22Rv1 (cell line): ENCODE measurements around the gene MMP26.

Experiments used
- CTCF ChIP-seq: fragments of 450-650 bp; IDR thresholded peaks from 2 replicates; pipeline ENCODE4 v1.5.1; 2017; ENCODE audit warnings: mild to moderate bottlenecking
- ZFX ChIP-seq: fragments of 450-650 bp; IDR thresholded peaks from 2 replicates; pipeline ENCODE4 v1.6.1; 2017; ENCODE audit warnings: antibody characterized with exemption, borderline replicate concordance

- no peak for TF ChIP-seq CTCF
- TF ChIP-seq ZFX: no peak
Measured at GRCh38 chr11:4673781-4674180, 30.8 kb upstream of the MMP26 start.
